ENCODE data around the gene KIF3B.
"Not testable (repeated sequence)": the region's sequence is repeated elsewhere in the genome, so short reads cannot be mapped to it uniquely, and the experiment has no call there.

The KIF3B gene

GRCh38 chr20:32356622-32357374 lies 79.3 kb downstream of the KIF3B start:
- no peak for DNase-seq (ENCODE audit: low read depth in 2 of 2)

- no peak for DNase-seq (ENCODE audit: low read depth in 2 of 2)
Measured at GRCh38 chr20:32357375-32357868, 80.0 kb downstream of the KIF3B start.

GRCh38 chr20:32357869-32358631 lies 80.6 kb downstream of the KIF3B start, which contains the start of gene ASXL1:
TSS of gene ASXL1 (plus strand) at chr20:32358331. CDS start at chr20:32358776, 445 bp downstream.
- DNase-seq (ENCODE audit: low read depth in 2 of 2) = peak; percentile 97

GRCh38 chr20:32358632-32358882 lies 81.1 kb downstream of the KIF3B start:
- DNase-seq (ENCODE audit: low read depth in 2 of 2) = no peak

GRCh38 chr20:32358883-32359632 lies 81.6 kb downstream of the KIF3B start:
- DNase-seq (ENCODE audit: low read depth in 2 of 2) = no peak

GRCh38 chr20:32359633-32360332 lies 82.3 kb downstream of the KIF3B start:
- no peak for DNase-seq (ENCODE audit: low read depth in 2 of 2)

GRCh38 chr20:32360333-32360634 lies 82.8 kb downstream of the KIF3B start:
- no peak for DNase-seq (ENCODE audit: low read depth in 2 of 2)

- DNase-seq (ENCODE audit: low read depth in 2 of 2) = no peak
Measured at GRCh38 chr20:32362901-32363364, 85.5 kb downstream of the KIF3B start.

- DNase-seq (ENCODE audit: low read depth in 2 of 2) = no peak
Measured at GRCh38 chr20:32363492-32363891, 86.0 kb downstream of the KIF3B start.

GRCh38 chr20:32364554-32365208 lies 87.2 kb downstream of the KIF3B start:
- no peak for DNase-seq (ENCODE audit: low read depth in 2 of 2)

GRCh38 chr20:32365564-32365963 lies 88.1 kb downstream of the KIF3B start:
- no peak for DNase-seq (ENCODE audit: low read depth in 2 of 2)

GRCh38 chr20:32366380-32366779 lies 88.9 kb downstream of the KIF3B start:
- DNase-seq (ENCODE audit: low read depth in 2 of 2) = no peak

- no peak for DNase-seq (ENCODE audit: low read depth in 2 of 2)
Measured at GRCh38 chr20:32368323-32368722, 90.9 kb downstream of the KIF3B start.

- no peak for DNase-seq (ENCODE audit: low read depth in 2 of 2)
Measured at GRCh38 chr20:32368925-32369324, 91.5 kb downstream of the KIF3B start.

GRCh38 chr20:32370897-32371296 lies 93.4 kb downstream of the KIF3B start:
- DNase-seq (ENCODE audit: low read depth in 2 of 2) = no peak

GRCh38 chr20:32378461-32378860 lies 101.0 kb downstream of the KIF3B start:
- DNase-seq (ENCODE audit: low read depth in 2 of 2) = no peak

GRCh38 chr20:32380037-32380436 lies 102.6 kb downstream of the KIF3B start:
- DNase-seq (ENCODE audit: low read depth in 2 of 2) = not testable (repeated sequence)

GRCh38 chr20:32380745-32381144 lies 103.3 kb downstream of the KIF3B start:
- DNase-seq (ENCODE audit: low read depth in 2 of 2) = no peak

GRCh38 chr20:32382102-32382950 lies 104.9 kb downstream of the KIF3B start:
- no peak for DNase-seq (ENCODE audit: low read depth in 2 of 2)

GRCh38 chr20:32383441-32383840 lies 106.0 kb downstream of the KIF3B start:
- not testable (repeated sequence) for DNase-seq (ENCODE audit: low read depth in 2 of 2)
